H1 (cell line): ENCODE measurements around the gene SLC43A3. TPM values are rescaled to one million over a fixed set of nuclear protein-coding genes. Genes with fewer than 3 reads are reported as not detected.

Source experiments
- CTCF ChIA-PET: fragments of 300-600 bp; sonication (Branson Sonifier 250); formaldehyde crosslinking; loops from one replicate; lab custom pipeline; 2021; ENCODE audit not compliant: partially characterized antibody; lab: Charles Lee
- POLR2A ChIA-PET: fragments of 300-600 bp; sonication (Branson Sonifier 250); formaldehyde crosslinking; loops from one replicate; lab custom pipeline; 2021; ENCODE audit warnings: inconsistent platforms; ENCODE audit not compliant: partially characterized antibody; lab: Charles Lee
- DNase-seq, 2 experiments: peaks; one replicate each; pipeline versions ENCODE4 v3.0.0 to v3.0.0-alpha.2; 2010 to 2022; ENCODE audit warnings: low spot score in 2 of 2, low read depth in 1 of 2, mixed read lengths in 1 of 2
- FAIRE-seq: peaks from 2 replicates; lab custom pipeline; 2011; peaks lifted over from hg19 to GRCh38; lab: Jason Lieb, UNC
- H2AFZ ChIP-seq: 2 replicates; pipeline ENCODE4 v1.8.1; 2012; ENCODE audit warnings: low read length, inconsistent platforms
- H2AK5ac ChIP-seq: 2 replicates; pipeline ENCODE4 v1.6.1; 2013; ENCODE audit warnings: low read depth, low read length
- H2BK120ac ChIP-seq: replicated peaks from 2 replicates; pipeline ENCODE3; 2013; ENCODE audit warnings: low read depth, low read length, inconsistent platforms
- H2BK12ac ChIP-seq: 2 replicates; pipeline ENCODE4 v1.6.1; 2013; ENCODE audit warnings: low read depth, low read length
- H2BK15ac ChIP-seq: 2 replicates; pipeline ENCODE4 v1.6.1; 2013; ENCODE audit warnings: low read length
- H2BK20ac ChIP-seq: 2 replicates; pipeline ENCODE4 v1.6.1; 2013; ENCODE audit warnings: low read length
- H2BK5ac ChIP-seq: 2 replicates; pipeline ENCODE4 v1.6.1; 2013; ENCODE audit warnings: low read depth, low read length
- H3K14ac ChIP-seq: 2 replicates; pipeline ENCODE4 v1.6.1; 2013; ENCODE audit warnings: inconsistent platforms; ENCODE audit not compliant: insufficient read length
- H3K18ac ChIP-seq: 2 replicates; pipeline ENCODE4 v1.6.1; 2013; ENCODE audit warnings: low read length; ENCODE audit errors: extremely low read depth
- H3K23ac ChIP-seq: 2 replicates; pipeline ENCODE4 v1.6.1; 2013; ENCODE audit warnings: inconsistent platforms; ENCODE audit not compliant: insufficient read length
- H3K23me2 ChIP-seq: 2 replicates; pipeline ENCODE4 v1.6.1; 2013; ENCODE audit warnings: low read depth, low read length
- H3K27ac ChIP-seq: 2 replicates; pipeline ENCODE4 v1.6.1; 2011; ENCODE audit warnings: low read depth, low read length, inconsistent platforms
- H3K27me3 ChIP-seq, 4 experiments: replicated peaks in 1 of 4; 1 replicate in 1 of 4; 2 replicates in 3 of 4; pipeline versions ENCODE4 v1.6.1 to v1.8.1; 2011 to 2013; ENCODE audit warnings: low read length in 3 of 4, mild to moderate bottlenecking in 3 of 4, inconsistent platforms in 2 of 4, mixed read lengths in 2 of 4, moderate library complexity in 1 of 4; ENCODE audit not compliant: control insufficient read depth in 3 of 4, insufficient read depth in 3 of 4; ENCODE audit errors: extremely low read depth in 1 of 4
- H3K36me3 ChIP-seq, 4 experiments: 2 replicates each; pipeline versions ENCODE4 v1.6.1 to v1.8.1; 2011 to 2013; ENCODE audit warnings: mild to moderate bottlenecking in 4 of 4, low read length in 3 of 4, moderate library complexity in 2 of 4, control low read depth in 1 of 4, inconsistent platforms in 1 of 4; ENCODE audit not compliant: insufficient read depth in 4 of 4, control insufficient read depth in 2 of 4
- H3K4ac ChIP-seq: replicated peaks from 2 replicates; pipeline ENCODE3; 2013; ENCODE audit warnings: low read length, low read depth, mixed read lengths, inconsistent platforms; ENCODE audit not compliant: insufficient read length
- H3K4me1 ChIP-seq, 4 experiments: replicated peaks in 1 of 4; 1 replicate in 1 of 4; 2 replicates in 3 of 4; pipeline versions ENCODE4 v1.6.1 to v1.8.1; 2011 to 2013; ENCODE audit warnings: low read length in 3 of 4, inconsistent platforms in 2 of 4, mixed read lengths in 1 of 4; ENCODE audit not compliant: insufficient read depth in 4 of 4, control insufficient read depth in 3 of 4
- H3K4me2 ChIP-seq, 2 experiments: 2 replicates each; pipeline versions ENCODE4 v1.6.1 to v1.8.1; 2011 to 2013; ENCODE audit warnings: low read depth in 2 of 2, low read length in 2 of 2, control low read depth in 1 of 2, inconsistent platforms in 1 of 2, mild to moderate bottlenecking in 1 of 2; ENCODE audit not compliant: insufficient read depth in 1 of 2
- H3K4me3 ChIP-seq, 4 experiments: fragments of 200-600, 300-600 bp in 1 of 4; sonication (generic), shearing (Covaris generic), sonication (Bioruptor Twin) in 1 of 4; 2 replicates each; pipeline versions ENCODE4 v1.5.1 to v1.8.1; 2011 to 2016; ENCODE audit warnings: low read length in 4 of 4, low read depth in 3 of 4, control low read depth in 2 of 4, inconsistent platforms in 2 of 4, mild to moderate bottlenecking in 2 of 4, mixed read lengths in 1 of 4, moderate library complexity in 1 of 4; ENCODE audit not compliant: insufficient read depth in 2 of 4; ENCODE audit errors: extremely low read depth in 1 of 4
- H3K56ac ChIP-seq: replicated peaks from 2 replicates; pipeline ENCODE3; 2013; ENCODE audit warnings: low read depth, mild to moderate bottlenecking, mixed read lengths, low read length, inconsistent platforms; ENCODE audit not compliant: insufficient read length
- H3K79me1 ChIP-seq: 2 replicates; pipeline ENCODE4 v1.6.1; 2013; ENCODE audit warnings: low read depth, low read length, control low read depth
- H3K79me2 ChIP-seq, 2 experiments: 2 replicates each; pipeline versions ENCODE4 v1.6.1 to v1.8.1; 2012 to 2013; ENCODE audit warnings: low read length in 2 of 2, mild to moderate bottlenecking in 2 of 2, inconsistent platforms in 1 of 2; ENCODE audit not compliant: insufficient read depth in 2 of 2, control insufficient read depth in 1 of 2
- H3K9ac ChIP-seq, 4 experiments: replicated peaks in 1 of 4; 1 replicate in 1 of 4; 2 replicates in 3 of 4; pipeline versions ENCODE4 v1.6.1 to v1.8.1; 2011 to 2013; ENCODE audit warnings: low read depth in 3 of 4, low read length in 3 of 4, control low read depth in 2 of 4, mild to moderate bottlenecking in 2 of 4, moderate library complexity in 2 of 4, inconsistent platforms in 1 of 4; ENCODE audit errors: extremely low read depth in 1 of 4
- H3K9me3 ChIP-seq, 2 experiments: 2 replicates each; pipeline versions ENCODE4 v1.6.1 to v1.8.1; 2012 to 2013; ENCODE audit warnings: mild to moderate bottlenecking in 2 of 2, moderate library complexity in 2 of 2, control low read depth in 1 of 2, inconsistent platforms in 1 of 2, low read depth in 1 of 2, low read length in 1 of 2, mixed read lengths in 1 of 2; ENCODE audit not compliant: insufficient read depth in 2 of 2
- H4K20me1 ChIP-seq, 2 experiments: replicated peaks in 1 of 2; 2 replicates each; pipeline versions ENCODE3 to v1.8.1; 2011 to 2013; ENCODE audit warnings: inconsistent platforms in 2 of 2, low read length in 2 of 2, mild to moderate bottlenecking in 1 of 2; ENCODE audit not compliant: insufficient read depth in 2 of 2, control insufficient read depth in 1 of 2
- H4K5ac ChIP-seq: 2 replicates; pipeline ENCODE4 v1.6.1; 2013; ENCODE audit warnings: low read length, low read depth, mixed read lengths, inconsistent platforms; ENCODE audit not compliant: insufficient read length
- H4K8ac ChIP-seq: 2 replicates; pipeline ENCODE4 v1.8.0; 2013; ENCODE audit warnings: mild to moderate bottlenecking, moderate library complexity, low read length, inconsistent platforms; ENCODE audit not compliant: insufficient read depth; ENCODE audit errors: extremely low read depth
- H4K91ac ChIP-seq: replicated peaks from 2 replicates; pipeline ENCODE3; 2013; ENCODE audit warnings: low read length, mixed read lengths, inconsistent platforms; ENCODE audit not compliant: insufficient read length
- HDAC2 ChIP-seq, 2 experiments: fragments of 300-600 bp in 1 of 2; sonication (generic) in 1 of 2; IDR thresholded peaks; 2 replicates each; pipeline ENCODE4 v1.6.1; 2011 to 2012; ENCODE audit warnings: low read depth in 2 of 2, low read length in 2 of 2, mild to moderate bottlenecking in 2 of 2, moderate library complexity in 2 of 2, borderline replicate concordance in 1 of 2, inconsistent platforms in 1 of 2
- SRF ChIP-seq: IDR thresholded peaks from 2 replicates; pipeline ENCODE4 v1.6.1; 2011; ENCODE audit warnings: mild to moderate bottlenecking, low read depth, low read length, moderate library complexity
- WGBS, 2 experiments: shearing (Covaris generic) in 1 of 2; methylation state at CpG; one replicate each; pipeline versions ENCODE4 v1.1.6 to v1.1.7; 2013 to 2015; ENCODE audit warnings: low lambda C conversion rate in 2 of 2, mixed read lengths in 2 of 2, inconsistent platforms in 1 of 2, low coverage in 1 of 2, missing lambda C conversion rate in 1 of 2; ENCODE audit not compliant: insufficient replicate concordance in 2 of 2, insufficient coverage in 1 of 2, insufficient read length in 1 of 2; ENCODE audit errors: extremely low coverage in 1 of 2, missing lambda C conversion rate in 1 of 2; 5-methylcytosine and 5-hydroxymethylcytosine counted together
- polyA plus RNA-seq, 7 experiments: library from polyadenylated mRNA; depleted of rRNA in 3 of 7; stranded (reverse) in 5 of 7; unstranded in 2 of 7; fragments of >200 nt in 5 of 7; fragments of 200-250 nt in 2 of 7; gene quantifications; 1 replicate in 5 of 7; 2 replicates in 1 of 7; 4 replicates in 1 of 7; pipeline versions ENCODE4 v1.2.1 to v1.2.3, GENCODE V29; 2011 to 2013; ENCODE audit warnings: missing spikeins in 2 of 7, mixed read lengths in 2 of 7
- total RNA-seq: library from RNA; stranded (reverse); fragmentation: NEBNext Ultra II Directional; extraction: Animal tissue kit (Norgen Biotek cat#: 25700); gene quantifications from 2 replicates; pipeline ENCODE4 v1.2.1, GENCODE V29; 2021
- TF ChIP-seq, protein P1 (sequence below), 3 experiments: IDR thresholded peaks; 1 replicate in 2 of 3; 2 replicates in 1 of 3; pipeline versions ENCODE4 v1.5.1 to v1.6.1; 2011; ENCODE audit warnings: low read length in 3 of 3, mild to moderate bottlenecking in 3 of 3, inconsistent platforms in 2 of 3, low read depth in 1 of 3, moderate library complexity in 1 of 3; ENCODE audit not compliant: insufficient read depth in 1 of 3; ENCODE audit errors: control extremely low read depth in 1 of 3

SLC43A3 gene
- total and polyA plus RNA-seq, 2 of the 8 experiments (the other 6 are each of a cell fraction or from before 2014, with no cell fraction given), result 31.8 to 67.8 TPM

- Histone ChIP-seq H3K27me3 (no peaks in the 10 kb centered on the region; a peak in 2 of 7 replicates), H3K9ac (no peak overlapping the region), H3K56ac (no peak overlapping the region), H3K4me1 (no peaks in the 10 kb centered on the region), H3K79me1 (no peaks in the 10 kb centered on the region), H2AFZ (no peak overlapping the region), H3K9me3 (no peaks in the 10 kb centered on the region), H3K18ac (no peak overlapping the region), H2BK5ac (no peak overlapping the region), H4K5ac (no peak overlapping the region), H2BK12ac (no peak overlapping the region), H3K79me2 (no peaks in the 10 kb centered on the region), H3K36me3 (no peaks in the 10 kb centered on the region), H3K4ac (no peak overlapping the region), H4K8ac (no peak overlapping the region), H2AK5ac (no peak overlapping the region), H3K23me2 (no peaks in the 10 kb centered on the region), H3K23ac (no peak overlapping the region), H4K91ac (no peak overlapping the region), H2BK20ac (no peak overlapping the region), H2BK120ac (no peak overlapping the region), H3K4me2 (no peak overlapping the region), H3K27ac (no peak overlapping the region), H3K14ac (no peak overlapping the region), H4K20me1 (no peaks in the 10 kb centered on the region), H3K4me3 (no peak overlapping the region), H2BK15ac (no peak overlapping the region)
- 87% methylated on average over 4 of the region's 4 CpGs; no CpG with 5 or more reads in 1 of the 2 experiments for WGBS, 2 experiments
- no peak for FAIRE-seq
- no peak for DNase-seq
- ChIA-PET POLR2A (no interaction called here), CTCF (interaction anchor here (1.4 kb wide), 2 partner anchors 18 to 30 kb away, joined by 3 to 4 read pairs; no protein-coding TSS in a partner anchor)
- no peak for TF ChIP-seq SRF
- no peak for TF ChIP-seq HDAC2 (IDR thresholded peaks at IDR 0.05; ENCODE audit: borderline replicate concordance in 1 of 2, low read depth in 2 of 2, low read length in 2 of 2)
- TF ChIP-seq, protein P1, sequence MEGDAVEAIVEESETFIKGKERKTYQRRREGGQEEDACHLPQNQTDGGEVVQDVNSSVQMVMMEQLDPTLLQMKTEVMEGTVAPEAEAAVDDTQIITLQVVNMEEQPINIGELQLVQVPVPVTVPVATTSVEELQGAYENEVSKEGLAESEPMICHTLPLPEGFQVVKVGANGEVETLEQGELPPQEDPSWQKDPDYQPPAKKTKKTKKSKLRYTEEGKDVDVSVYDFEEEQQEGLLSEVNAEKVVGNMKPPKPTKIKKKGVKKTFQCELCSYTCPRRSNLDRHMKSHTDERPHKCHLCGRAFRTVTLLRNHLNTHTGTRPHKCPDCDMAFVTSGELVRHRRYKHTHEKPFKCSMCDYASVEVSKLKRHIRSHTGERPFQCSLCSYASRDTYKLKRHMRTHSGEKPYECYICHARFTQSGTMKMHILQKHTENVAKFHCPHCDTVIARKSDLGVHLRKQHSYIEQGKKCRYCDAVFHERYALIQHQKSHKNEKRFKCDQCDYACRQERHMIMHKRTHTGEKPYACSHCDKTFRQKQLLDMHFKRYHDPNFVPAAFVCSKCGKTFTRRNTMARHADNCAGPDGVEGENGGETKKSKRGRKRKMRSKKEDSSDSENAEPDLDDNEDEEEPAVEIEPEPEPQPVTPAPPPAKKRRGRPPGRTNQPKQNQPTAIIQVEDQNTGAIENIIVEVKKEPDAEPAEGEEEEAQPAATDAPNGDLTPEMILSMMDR (IDR thresholded peaks at IDR 0.05; ENCODE audit: control extremely low read depth in 1 of 3, insufficient read depth in 1 of 3, low read depth in 1 of 3, low read length in 3 of 3), result no peak
Measured at GRCh38 chr11:57397394-57397990, 29.4 kb downstream of the SLC43A3 start.
